Neural progenitor cell (in vitro differentiated cells): ENCODE measurements around the gene CDS2. TPM values are rescaled to one million over a fixed set of nuclear protein-coding genes. Genes with fewer than 3 reads are reported as not detected.
A peak's percentile ranks its signal among the peaks of the same experiment; 100 is the strongest.

Source experiments
- DNase-seq: peaks from one replicate; pipeline ENCODE4 v3.0.0-alpha.2; 2016; ENCODE audit warnings: low spot score
- H2AFZ ChIP-seq: fragments of 200-600 bp; sonication (generic); replicated peaks from 2 replicates; pipeline ENCODE4 v1.6.1; 2016; ENCODE audit warnings: antibody characterized with exemption
- H3F3A ChIP-seq: fragments of 200-600 bp; sonication (generic); 2 replicates; pipeline ENCODE4 v1.6.1; 2016; ENCODE audit warnings: antibody characterized with exemption, low read depth
- H3K27ac ChIP-seq: fragments of 200-600 bp; sonication (generic); 2 replicates; pipeline ENCODE4 v1.5.1; 2016; ENCODE audit warnings: mild to moderate bottlenecking
- H3K27me3 ChIP-seq: fragments of 200-600 bp; sonication (generic); 2 replicates; pipeline ENCODE4 v1.6.1; 2016; ENCODE audit warnings: mild to moderate bottlenecking, moderate library complexity
- H3K36me3 ChIP-seq: fragments of 200-600 bp; sonication (generic); 2 replicates; pipeline ENCODE4 v1.5.1; 2016
- H3K4me1 ChIP-seq: fragments of 200-600 bp; sonication (generic); 2 replicates; pipeline ENCODE4 v1.6.1; 2016; ENCODE audit warnings: mixed run types
- H3K4me2 ChIP-seq: fragments of 200-600 bp; sonication (generic); 2 replicates; pipeline ENCODE4 v1.6.1; 2016
- H3K4me3 ChIP-seq: fragments of 200-600 bp; sonication (generic); 2 replicates; pipeline ENCODE4 v1.5.1; 2016
- H3K79me2 ChIP-seq: fragments of 200-600 bp; sonication (generic); 2 replicates; pipeline ENCODE4 v1.6.1; 2016; ENCODE audit warnings: low read depth
- H3K9ac ChIP-seq: fragments of 200-600 bp; sonication (generic); 2 replicates; pipeline ENCODE4 v1.6.1; 2016
- H3K9me3 ChIP-seq: fragments of 200-600 bp; sonication (generic); 2 replicates; pipeline ENCODE4 v1.5.1; 2016; ENCODE audit warnings: low read depth
- H4K20me1 ChIP-seq: fragments of 200-600 bp; sonication (generic); 2 replicates; pipeline ENCODE4 v1.6.1; 2016; ENCODE audit warnings: low read depth
- H3K27ac Mint-ChIP-seq: 3 replicates; pipeline ENCODE4 v1.8.0; 2021; ENCODE audit warnings: mixed read lengths
- H3K27me3 Mint-ChIP-seq: 2 replicates; pipeline ENCODE4 v1.8.0; 2022; ENCODE audit warnings: low read depth, mild to moderate bottlenecking, inconsistent platforms, moderate library complexity, mixed read lengths; ENCODE audit not compliant: insufficient read depth
- H3K36me3 Mint-ChIP-seq: 3 replicates; pipeline ENCODE4 v1.8.0; 2021; ENCODE audit warnings: mixed read lengths
- H3K4me1 Mint-ChIP-seq: 3 replicates; pipeline ENCODE4 v1.8.0; 2021; ENCODE audit warnings: mixed read lengths
- H3K4me3 Mint-ChIP-seq: 3 replicates; pipeline ENCODE4 v1.8.0; 2021; ENCODE audit warnings: mild to moderate bottlenecking, moderate library complexity, mixed read lengths
- H3K9me3 Mint-ChIP-seq: 3 replicates; pipeline ENCODE4 v1.8.0; 2020; ENCODE audit warnings: mixed read lengths
- CTCF ChIP-seq: fragments of 200-600 bp; sonication (generic); IDR thresholded peaks from 2 replicates; pipeline ENCODE4 v1.5.1; 2017; ENCODE audit warnings: antibody characterized with exemption, mild to moderate bottlenecking
- EZH2 ChIP-seq: fragments of 200-600 bp; sonication (generic); IDR thresholded peaks from 2 replicates; pipeline ENCODE4 v1.6.1; 2017; ENCODE audit warnings: antibody characterized with exemption, mild to moderate bottlenecking, moderate library complexity
- EZH2phosphoT487 ChIP-seq: fragments of 200-600 bp; sonication (generic); IDR thresholded peaks from 2 replicates; pipeline ENCODE4 v1.6.1; 2017; ENCODE audit warnings: antibody characterized with exemption
- total RNA-seq: library from RNA; depleted of rRNA; stranded (reverse); fragments of >200 nt; gene quantifications from 2 replicates; pipeline ENCODE4 v1.2.3, GENCODE V29; 2015; ENCODE audit warnings: low replicate concordance

CDS2 gene
- total RNA-seq, 1 donor from 2014 or later: 59.8 TPM

DNA sequence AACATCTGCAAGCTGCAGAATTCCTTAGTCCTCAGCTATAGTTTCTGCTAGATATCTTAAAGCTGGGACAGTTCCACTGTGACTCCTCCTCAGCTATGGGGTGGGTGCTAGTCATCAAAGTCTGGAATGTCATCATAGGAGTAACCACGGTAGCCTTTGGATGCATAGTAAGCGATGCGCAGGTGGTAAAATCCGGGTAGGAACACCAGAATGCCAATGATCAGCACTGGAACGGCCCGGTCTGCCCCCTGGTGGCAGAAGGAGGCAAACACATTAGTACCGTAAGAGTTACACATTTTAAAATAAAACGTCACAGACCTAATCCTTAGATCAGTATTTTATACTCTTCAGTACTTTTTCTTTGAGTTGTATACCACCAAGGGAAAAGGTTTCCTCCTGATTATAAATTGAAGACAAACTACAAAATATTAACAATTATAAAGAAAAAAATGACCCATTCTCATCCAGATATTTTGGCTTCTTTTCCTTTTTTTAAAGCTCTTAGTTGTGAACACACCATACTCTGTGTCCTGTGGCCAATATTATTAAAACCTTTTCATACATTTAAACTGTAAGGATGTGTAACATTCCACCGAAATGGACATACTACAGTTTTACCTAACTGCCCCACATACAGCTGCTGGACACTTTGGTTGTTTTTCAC is 26.0 kb upstream of the CDS2 start:
- Histone ChIP-seq H3K4me2 (no peak overlapping the region), H2AFZ (no peak overlapping the region), H3K4me3 (no peak overlapping the region), H3K9ac (no peak overlapping the region), H3K4me1 (no peaks in the 10 kb centered on the region), H3F3A (peaks cover 7% of the 10 kb centered on the region), H3K36me3 (no peaks in the 10 kb centered on the region), H3K79me2 (no peaks in the 10 kb centered on the region), H3K9me3 (no peaks in the 10 kb centered on the region), H3K27ac (no peak overlapping the region), H4K20me1 (no peaks in the 10 kb centered on the region), H3K27me3 (no peaks in the 10 kb centered on the region)
- peaks cover 24% of the 10 kb centered on the region for H3K36me3 Mint-ChIP-seq
- H3K27me3 Mint-ChIP-seq: no peaks in the 10 kb centered on the region
- no peaks in the 10 kb centered on the region for H3K9me3 Mint-ChIP-seq
- no peaks in the 10 kb centered on the region for H3K4me1 Mint-ChIP-seq
- DNase-seq: peak; percentile 73
- no peak overlapping the region for H3K27ac Mint-ChIP-seq
- no peak overlapping the region for H3K4me3 Mint-ChIP-seq
- TF ChIP-seq EZH2 (no peak), CTCF (peak; percentile 94), EZH2phosphoT487 (no peak)

DNA sequence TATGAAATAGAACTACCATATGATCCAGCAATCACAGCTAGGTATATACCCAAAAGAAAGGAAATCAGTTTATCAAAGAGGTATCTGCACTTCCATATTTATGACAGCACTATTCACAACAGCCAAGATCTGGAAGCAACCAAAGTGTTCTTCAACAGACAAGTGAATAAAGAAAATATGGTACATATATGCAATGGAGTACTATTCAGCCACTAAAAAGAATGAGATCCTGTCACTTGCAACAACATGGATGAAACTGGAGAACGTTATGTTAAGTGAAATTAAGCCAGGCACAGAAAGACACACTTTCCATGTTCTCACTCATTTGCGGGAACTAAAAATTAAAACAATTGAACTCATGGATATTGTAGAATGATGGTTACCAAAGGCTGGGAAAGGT is 22.3 kb upstream of the CDS2 start:
- no peaks in the 10 kb centered on the region for H3K79me2 ChIP-seq
- H3K36me3 Mint-ChIP-seq: peaks cover 20% of the 10 kb centered on the region

GRCh38 chr20:5109276-5109675 is 17.5 kb upstream of the CDS2 start:
- Mint-ChIP-seq H3K36me3 (peaks cover 9% of the 10 kb centered on the region), H3K27me3 (no peaks in the 10 kb centered on the region), H3K27ac (no peak overlapping the region), H3K4me1 (peaks cover 9% of the 10 kb centered on the region), H3K4me3 (no peak overlapping the region), H3K9me3 (no peaks in the 10 kb centered on the region)
- no peak for TF ChIP-seq EZH2phosphoT487
- no peak for TF ChIP-seq CTCF
- TF ChIP-seq EZH2: no peak
- H3K79me2 ChIP-seq: peaks cover 29% of the 10 kb centered on the region
- H3K4me2 ChIP-seq: no peak overlapping the region
- H3K27me3 ChIP-seq: no peaks in the 10 kb centered on the region
- no peaks in the 10 kb centered on the region for H3K9me3 ChIP-seq
- H3K27ac ChIP-seq: no peak overlapping the region
- DNase-seq: no peak
- peaks cover 9% of the 10 kb centered on the region for H3K4me1 ChIP-seq
- H3K9ac ChIP-seq: no peak overlapping the region
- peaks cover 7% of the 10 kb centered on the region for H3K36me3 ChIP-seq
- H2AFZ ChIP-seq: no peak overlapping the region
- H3K4me3 ChIP-seq: no peak overlapping the region
- peaks cover 13% of the 10 kb centered on the region for H3F3A ChIP-seq
- no peaks in the 10 kb centered on the region for H4K20me1 ChIP-seq

More for the DNA sequence above, 22.3 kb upstream of the CDS2 start:
- no peak overlapping the region for H3K9ac ChIP-seq
- H4K20me1 ChIP-seq: no peaks in the 10 kb centered on the region
- no peak for DNase-seq
- Mint-ChIP-seq H3K4me1 (no peaks in the 10 kb centered on the region), H3K27ac (no peak overlapping the region), H3K4me3 (no peak overlapping the region), H3K27me3 (no peaks in the 10 kb centered on the region), H3K9me3 (no peaks in the 10 kb centered on the region)
- no peaks in the 10 kb centered on the region for H3K4me1 ChIP-seq
- H3F3A ChIP-seq: peaks cover 7% of the 10 kb centered on the region
- no peak overlapping the region for H3K4me3 ChIP-seq
- H3K4me2 ChIP-seq: no peak overlapping the region
- TF ChIP-seq CTCF (no peak), EZH2 (no peak), EZH2phosphoT487 (no peak)
- H3K36me3 ChIP-seq: peaks cover 7% of the 10 kb centered on the region
- no peak overlapping the region for H3K27ac ChIP-seq
- H3K9me3 ChIP-seq: no peaks in the 10 kb centered on the region
- no peaks in the 10 kb centered on the region for H3K27me3 ChIP-seq
- no peak overlapping the region for H2AFZ ChIP-seq
